Activated CD4-positive, alpha-beta T cell treated with anti-CD3 and anti-CD28 coated beads, Interleukin-2, amount 50 U/mL, for 48 hours (primary cell): ENCODE measurements around the gene ZNF66.
"Not testable (repeated sequence)": the region's sequence is repeated elsewhere in the genome, so short reads cannot be mapped to it uniquely, and the experiment has no call there.

Experiments used
- DNase-seq, 2 experiments: peaks; one replicate each; pipeline ENCODE4 v3.0.0-alpha.2; 2020

The ZNF66 gene

DNA sequence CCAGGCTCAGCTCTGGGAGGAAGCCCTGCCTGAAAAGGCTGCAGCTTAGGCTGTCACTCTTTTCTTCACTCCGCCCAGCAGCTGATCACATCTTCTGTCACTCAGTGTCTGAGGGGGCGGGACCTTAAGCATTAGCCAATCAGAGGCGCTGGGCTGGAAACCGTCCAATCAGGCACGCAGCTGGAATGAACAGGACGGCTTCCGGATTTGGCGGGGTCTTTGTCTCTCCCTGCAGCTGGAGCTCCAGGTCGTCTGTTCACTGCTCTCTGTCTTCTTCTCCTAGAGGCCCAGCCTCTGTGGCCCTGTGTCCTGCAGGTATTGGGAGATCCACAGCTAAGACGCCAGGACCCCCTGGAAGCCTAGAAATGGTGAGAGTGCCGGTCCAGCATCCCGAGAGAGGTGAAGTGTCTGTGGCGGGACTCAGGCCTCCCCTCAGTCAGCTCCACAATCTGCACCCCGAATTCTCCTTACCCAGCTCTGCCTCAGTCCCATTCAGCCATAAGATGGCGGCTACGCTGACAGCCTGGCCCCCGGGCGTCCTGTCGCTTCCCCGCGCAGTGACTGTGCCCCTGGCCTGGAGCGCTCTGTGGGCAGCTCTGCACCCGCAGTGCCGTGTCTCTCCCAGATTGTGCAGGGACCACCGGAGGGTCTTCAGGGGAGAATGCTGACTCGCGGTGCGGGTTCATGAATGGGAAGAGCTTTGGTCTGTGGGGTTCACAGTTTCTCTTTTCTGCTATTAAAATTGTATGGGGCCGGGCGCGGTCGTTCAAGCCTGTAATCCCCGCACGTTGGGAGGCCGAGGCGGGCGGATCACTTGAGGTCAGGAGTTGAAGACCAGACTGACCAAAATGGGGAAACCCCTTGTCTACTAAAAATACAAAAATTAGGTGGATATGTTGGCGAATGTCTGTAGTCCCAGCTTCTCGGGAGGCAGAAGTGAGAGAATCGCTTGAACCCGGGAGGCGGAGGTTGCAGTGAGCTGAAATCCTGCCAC is at the start of gene ZNF66:
ZNF66 (plus strand) TSS at position 222 of the 994 bp plus-strand sequence; CDS start at position 366, 144 bp downstream.
- DNase-seq, result peak; percentile 94 to 97

DNA sequence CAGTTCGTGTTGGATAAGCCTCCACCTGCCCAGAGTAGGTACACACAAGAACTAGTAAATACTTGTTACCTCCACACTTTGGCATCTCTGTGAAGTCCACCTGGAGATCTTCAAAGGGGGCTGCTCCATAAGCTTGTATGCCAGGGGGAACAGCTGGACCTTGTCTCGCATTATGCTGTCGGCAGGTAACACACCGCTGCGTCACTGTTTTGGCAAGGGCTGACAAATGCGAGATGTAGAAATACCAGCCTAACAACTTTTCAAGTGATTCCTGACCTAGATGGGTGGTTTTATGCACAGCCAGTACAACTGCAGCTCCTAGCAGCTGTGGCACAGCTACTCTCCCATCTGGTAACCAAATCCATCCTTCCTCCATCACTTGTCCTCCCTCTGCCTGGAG is 25.9 kb upstream of the ZNF66 start:
- DNase-seq, result not testable (repeated sequence)

DNA sequence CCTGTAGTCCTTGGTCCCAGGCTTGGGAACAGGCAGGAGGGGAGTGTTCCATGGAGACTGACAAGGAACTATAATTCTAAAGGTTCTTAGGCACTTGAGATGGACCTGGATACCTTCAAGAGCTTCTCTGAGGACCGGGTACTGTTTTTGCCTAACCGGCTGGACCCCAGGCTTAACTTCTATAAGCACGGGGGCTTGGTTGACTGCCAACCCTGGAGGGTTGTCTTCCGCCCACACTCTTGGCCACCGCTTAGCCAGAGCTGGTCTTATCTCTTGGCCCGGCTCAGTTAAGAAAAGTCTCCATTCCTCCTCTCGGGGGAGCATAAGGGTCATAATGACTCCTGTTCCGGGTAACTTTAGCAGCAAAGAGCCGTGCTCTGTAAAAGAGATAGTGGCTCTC is 23.8 kb upstream of the ZNF66 start:
- DNase-seq, result not testable (repeated sequence)

DNA sequence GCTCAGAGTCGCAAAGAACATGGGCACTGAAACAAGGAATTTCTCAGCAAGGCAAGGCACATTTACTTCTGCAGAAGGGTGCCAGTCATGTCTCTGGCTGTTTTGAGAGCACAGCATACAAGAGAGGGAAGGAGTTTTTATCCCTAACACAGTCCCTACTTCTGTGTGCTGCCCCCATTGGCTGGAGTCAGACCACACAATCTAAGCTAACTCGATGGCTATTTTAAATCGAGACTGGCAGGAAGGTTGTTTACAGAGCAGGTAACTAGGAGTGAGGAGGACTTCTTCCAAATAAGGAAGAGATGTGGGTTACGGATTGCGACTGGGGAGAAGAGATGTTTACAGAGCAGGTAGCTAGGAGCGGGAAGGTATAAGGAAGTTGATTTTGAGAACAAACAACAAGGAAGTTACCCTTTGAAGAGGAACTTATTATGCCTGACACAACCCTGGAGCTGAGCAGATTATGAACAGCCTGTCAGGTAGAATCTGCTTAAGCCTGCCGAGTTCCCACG is 6.8 kb upstream of the ZNF66 start:
- DNase-seq, result not testable (repeated sequence)

DNA sequence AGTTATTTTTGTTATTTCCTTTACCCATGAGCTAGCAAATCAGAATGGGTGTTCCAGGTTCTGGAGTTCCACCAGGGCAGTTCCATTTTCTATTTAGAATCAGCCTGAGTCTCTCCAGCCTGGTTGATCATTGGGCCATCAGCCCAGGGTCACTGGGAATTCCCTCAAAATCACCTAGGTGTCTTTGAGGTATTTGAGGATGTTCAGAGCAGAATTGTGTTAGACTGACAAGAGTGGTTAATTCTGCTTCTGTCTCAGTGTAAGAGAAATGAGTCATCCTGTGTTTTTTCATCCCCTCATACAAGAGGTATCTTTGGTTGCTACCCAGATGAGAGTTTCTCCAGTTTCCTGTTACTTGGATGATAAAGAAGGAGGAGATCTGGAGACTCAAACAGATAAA is 11.7 kb downstream of the ZNF66 start:
- DNase-seq, result no peak

DNA sequence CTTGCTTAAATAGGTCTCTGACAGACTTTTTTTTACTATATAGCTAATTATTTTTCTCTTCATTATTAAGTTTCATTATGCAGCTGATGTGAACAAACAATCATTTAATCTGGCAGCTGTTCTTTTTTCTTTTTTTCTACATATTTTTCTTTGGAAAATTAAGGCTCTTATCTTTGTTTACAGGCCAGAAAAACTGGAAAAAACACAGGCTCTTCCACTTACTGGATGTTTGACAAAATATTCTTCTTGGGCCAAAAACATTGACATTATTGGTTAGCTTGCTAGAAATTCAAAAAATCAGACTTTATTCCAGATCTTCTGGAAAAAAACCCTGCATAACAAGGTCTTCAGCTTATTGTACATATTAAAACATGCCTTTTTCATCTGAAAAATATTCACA is 15.7 kb downstream of the ZNF66 start:
- DNase-seq, result no peak

DNA sequence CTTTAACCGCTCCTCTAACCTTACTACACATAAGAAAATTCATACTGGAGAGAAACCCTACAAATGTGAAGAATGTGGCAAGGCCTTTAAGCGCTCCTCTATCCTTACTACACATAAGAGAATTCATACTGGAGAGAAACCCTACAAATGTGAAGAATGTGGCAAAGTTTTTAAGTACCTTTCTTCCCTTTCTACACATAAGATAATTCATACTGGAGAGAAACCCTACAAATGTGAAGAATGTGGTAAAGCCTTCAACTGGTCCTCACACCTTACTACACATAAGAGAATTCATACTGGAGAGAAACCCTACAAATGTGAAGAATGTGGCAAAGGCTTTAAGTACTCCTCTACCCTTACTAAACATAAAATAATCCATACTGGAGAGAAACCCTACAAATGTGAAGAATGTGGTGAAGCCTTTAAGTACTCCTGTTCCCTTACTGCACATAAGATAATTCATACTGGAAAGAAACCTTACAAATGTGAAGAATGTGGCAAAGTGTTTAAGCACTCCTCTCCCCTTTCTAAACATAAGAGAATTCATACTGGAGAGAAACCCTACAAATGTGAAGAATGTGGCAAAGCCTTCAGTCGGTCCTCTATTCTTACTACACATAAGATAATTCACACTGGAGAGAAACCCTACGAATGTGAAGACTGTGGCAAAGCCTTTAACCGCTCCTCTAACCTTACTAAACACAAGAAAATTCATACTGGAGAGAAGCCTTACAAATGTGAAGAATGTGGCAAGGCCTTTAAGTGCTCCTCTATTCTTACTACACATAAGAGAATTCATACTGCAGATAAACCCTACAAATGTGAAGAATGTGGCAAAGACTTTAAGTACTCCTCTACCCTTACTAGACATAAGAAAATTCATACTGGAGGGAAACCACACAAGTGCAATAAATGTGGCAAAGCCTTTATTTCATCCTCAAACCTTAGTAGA is 30.5 kb downstream of the ZNF66 start:
- DNase-seq, result not testable (repeated sequence)

DNA sequence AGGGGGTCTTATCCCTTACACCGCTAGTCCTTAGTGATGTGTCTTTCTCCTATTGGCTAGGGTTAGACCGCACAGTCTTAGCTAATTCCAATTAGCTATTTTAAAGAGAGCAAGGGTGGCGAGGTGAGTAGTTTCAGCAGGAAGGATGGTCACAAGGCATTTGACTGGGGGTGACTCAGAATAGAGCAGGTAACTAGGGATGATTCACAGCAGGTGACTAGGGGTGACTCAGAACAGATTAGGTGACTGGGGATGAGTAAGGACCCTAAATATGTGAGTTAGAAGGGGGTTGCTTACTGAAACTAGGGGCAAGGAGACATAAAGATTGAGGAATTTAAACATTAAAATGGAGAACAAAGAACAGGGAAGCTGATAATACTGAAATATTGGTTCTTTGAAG is 64.3 kb downstream of the ZNF66 start:
- DNase-seq, result no peak
